HG02981 (cell line): ENCODE data around the gene P2RX1.
"Not testable (repeated sequence)": the region's sequence is repeated elsewhere in the genome, so short reads cannot be mapped to it uniquely, and the experiment has no call there.

ENCODE experiments used
- ATAC-seq: cut with Tn5 transposase; IDR thresholded peaks from one replicate; pipeline ENCODE4 v1.9.1; 2021; ENCODE audit warnings: mild to moderate bottlenecking, moderate library complexity; ENCODE audit not compliant: unreplicated experiment

The P2RX1 gene

DNA sequence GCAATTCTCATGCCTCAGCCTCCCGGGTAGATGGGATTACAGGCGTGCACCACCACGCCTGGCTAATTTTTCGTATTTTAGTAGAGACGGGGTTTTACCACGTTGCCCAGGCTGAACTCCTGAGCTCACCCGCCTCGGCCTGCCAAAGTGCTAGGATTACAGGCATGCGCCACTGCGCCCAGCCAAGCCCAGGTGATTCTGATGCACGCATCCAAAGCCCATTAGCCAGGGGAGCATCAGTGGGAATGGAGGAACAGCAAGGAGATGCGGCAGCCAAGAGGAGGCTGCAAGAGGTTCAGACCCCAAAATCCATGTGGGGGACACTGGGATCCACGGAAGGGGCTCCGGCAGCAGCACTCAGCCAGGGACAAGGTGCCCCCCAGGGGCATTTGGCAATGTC lies 35.9 kb upstream of the P2RX1 start:
- ATAC-seq, result no peak

DNA sequence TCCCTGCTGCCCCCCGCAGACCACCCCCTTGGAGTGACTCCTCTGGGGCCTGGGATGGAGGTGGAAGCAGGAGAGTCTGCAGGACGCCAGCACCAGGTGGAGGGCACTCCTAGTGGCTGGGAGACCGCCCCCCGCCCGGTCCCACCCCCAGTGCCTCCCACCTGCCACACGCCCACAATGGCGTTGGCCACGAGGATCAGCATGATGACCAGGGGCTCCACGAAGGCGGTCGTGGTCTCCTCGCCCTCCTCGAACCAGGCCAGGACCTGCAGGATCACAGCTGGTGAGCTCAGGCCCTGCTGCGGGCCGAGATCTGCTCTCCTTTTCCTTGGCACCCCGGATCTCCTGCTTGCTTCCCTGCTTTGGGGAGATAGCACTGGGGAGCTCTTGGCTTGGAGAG lies 35.2 kb upstream of the P2RX1 start:
- ATAC-seq, result no peak

- no peak for ATAC-seq
These were observed 34.7 kb upstream of the P2RX1 start for GRCh38 chr17:3951003-3951402.

GRCh38 chr17:3950584-3950983 lies 34.3 kb upstream of the P2RX1 start:
- ATAC-seq, result no peak

DNA sequence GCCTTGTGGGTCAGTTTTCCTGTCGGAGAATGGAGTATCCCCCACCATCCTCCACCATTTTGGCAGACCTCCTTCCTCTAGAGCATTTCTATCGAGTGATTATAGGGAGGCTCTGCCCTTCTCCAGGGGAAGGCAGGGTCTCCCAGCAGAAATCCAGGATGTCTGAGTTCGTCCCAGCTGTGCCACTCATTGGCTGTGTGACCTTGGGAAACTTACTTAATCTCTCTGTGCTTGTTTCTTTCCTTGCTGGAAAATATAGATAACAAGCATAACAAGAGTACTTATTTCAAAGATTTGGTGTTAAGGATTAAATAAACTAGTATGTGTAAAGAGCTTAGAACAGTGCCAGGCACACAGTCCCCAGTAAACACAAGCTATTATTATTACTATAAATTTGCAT lies 33.2 kb upstream of the P2RX1 start:
- no peak for ATAC-seq

GRCh38 chr17:3948551-3948950 lies 32.3 kb upstream of the P2RX1 start:
- not testable (repeated sequence) for ATAC-seq

DNA sequence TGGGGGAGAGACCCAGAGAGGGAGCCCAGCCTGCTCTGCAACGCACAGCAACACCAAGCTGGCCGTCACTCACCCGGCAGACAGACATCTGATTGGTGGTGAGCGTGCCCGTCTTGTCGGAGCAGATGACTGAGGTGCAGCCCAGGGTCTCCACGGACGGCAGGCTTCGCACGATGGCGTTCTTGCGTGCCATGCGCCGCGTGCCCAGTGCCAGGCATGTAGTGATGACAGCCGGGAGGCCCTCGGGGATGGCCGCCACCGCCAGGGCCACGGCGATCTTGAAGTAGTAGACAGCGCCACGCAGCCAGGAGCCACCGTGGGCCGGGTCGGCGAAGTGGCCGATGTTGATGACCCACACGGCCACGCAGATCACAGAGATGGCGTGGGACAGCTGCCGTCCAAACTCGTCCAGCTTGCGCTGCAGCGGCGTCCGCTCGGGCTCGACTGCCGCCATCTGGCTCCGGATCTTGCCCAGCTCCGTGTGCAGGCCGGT lies 31.1 kb upstream of the P2RX1 start:
- ATAC-seq, result no peak

DNA sequence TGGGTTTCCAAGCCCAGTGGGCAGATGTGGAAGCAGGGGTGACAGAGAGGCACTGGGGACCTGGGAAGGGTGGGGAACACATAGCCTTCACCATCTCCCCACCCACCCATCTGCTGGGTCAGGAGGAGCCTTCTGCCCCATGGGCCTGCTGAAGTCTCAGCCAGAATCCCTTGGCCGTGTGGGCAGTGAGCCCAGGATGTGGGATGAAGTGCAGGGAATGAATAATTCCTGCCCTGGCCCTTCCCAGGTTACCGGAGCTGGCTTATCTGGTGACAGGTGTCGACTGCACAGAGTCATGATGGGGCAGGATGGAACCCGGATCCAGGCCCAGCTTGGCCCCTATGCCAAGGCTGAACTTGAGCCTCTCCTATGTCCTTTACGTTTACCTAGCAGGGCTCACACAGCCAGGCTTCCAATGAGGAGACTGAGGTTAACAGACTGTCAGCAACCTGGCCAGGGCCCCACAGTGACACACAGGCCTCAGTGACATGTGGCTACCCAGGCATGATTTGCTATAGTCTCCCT lies 30.5 kb upstream of the P2RX1 start:
- ATAC-seq, result no peak

DNA sequence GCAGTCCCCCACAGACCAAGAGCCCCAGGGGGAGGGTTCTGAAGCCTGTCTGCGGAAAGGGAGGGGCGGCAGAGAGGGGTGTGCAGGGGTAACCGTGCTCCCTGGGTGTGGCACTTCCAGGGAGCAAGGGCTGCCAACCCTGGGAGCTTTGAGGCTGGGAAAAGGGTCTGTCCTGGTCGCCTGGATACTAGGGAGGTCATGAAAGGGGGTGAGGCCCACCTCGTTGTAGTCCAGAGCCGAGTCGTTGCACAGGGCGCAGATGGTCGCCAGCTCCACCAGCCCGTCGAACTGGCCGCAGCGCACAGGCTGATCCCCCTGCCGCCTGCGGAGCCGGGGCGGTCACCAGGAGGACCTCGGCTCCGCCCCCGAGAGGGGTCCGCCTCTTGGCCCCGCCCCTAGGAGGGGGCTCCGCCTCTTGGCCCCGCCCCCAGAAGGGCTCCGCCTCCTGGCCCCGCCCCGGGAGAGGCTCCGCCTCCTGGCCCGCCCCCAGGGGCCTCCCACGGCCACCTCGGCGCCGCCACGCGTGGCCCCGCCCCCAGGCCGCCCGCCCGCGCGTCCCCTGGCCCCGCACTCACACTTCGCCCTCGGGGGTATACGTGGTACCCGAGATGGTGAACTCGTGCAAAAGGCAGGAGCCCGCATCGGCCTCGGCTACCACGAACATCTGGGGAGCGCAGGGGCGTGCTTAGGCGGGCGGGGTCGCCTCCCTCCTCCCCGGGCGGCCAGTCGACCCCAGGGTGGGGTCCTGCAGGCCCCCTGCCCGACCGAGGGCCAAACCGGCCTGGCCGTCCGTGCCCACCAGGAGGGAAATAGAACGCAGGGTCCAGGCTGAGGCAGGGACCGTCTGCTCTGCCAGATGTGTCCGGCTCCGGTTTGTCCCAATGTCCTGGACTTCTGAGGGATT lies 28.5 kb upstream of the P2RX1 start:
- no peak for ATAC-seq

DNA sequence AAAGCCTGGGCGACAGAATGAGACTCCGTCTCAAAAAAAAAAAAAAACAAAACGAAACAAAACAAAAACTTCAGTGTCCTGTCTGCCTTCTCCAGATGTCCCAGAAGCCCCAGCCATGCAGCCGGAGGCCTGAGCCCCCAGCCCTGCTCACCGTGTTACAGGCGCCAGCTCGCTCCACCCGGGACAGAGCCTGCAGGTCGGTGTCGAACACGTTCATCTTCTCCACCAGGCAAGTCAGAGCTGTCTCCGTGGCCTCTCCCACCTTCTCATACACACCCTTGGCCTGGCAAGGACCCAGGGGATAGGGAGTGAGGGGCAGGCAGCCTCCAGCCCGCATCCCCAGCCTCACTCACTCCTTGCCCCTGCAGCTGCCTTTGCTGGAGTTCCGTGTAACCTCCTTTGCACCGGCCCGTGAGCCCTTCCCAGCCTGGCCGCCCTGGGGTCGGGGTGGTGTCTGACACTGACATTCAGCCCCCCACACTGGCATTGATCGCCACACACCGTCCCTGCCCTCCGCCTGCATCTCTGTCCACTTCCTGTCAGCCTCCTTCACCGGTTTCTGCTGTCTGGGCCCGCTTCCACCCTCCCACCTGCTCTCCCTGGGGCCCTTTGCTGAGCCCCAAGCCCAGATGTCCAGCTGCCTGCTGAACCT lies 27.1 kb upstream of the P2RX1 start:
- no peak for ATAC-seq

DNA sequence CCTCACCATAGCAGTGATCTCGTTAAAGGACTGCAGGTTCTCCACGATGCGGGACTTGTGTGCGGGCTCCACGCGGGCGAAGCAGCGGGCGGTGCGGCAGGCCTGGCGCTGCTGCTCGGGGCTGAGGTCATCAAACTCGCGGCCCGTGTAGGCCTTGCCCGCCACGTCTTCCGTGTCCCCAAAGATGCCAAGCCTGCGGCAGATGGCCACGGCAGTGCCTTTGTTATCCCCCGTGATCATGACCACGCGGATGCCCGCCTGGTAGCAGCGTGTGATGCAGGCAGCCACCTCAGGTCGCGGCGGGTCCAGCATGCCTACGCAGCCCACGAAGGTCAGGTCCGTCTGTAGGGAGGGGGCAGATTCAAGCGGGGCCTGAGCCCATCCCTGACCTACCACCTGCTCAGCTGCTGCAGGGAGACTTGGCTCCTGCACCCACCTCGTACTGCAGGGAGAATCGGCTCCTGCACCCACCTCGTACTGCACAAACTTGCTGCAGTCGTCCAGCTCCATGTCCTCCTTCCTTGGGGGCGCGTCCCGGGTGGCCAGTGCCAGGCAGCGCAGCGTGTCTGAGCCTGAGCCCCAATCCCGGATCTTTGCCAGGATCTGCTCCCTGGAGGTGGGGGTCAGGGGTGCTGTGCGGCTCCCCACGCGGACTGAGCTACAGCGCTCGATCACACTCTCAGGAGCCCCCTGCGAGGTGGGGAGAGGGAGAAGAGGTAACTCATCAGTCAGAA lies 24.9 kb upstream of the P2RX1 start:
- ATAC-seq, result no peak

GRCh38 chr17:3937359-3937758 lies 21.1 kb upstream of the P2RX1 start:
- no peak for ATAC-seq

DNA sequence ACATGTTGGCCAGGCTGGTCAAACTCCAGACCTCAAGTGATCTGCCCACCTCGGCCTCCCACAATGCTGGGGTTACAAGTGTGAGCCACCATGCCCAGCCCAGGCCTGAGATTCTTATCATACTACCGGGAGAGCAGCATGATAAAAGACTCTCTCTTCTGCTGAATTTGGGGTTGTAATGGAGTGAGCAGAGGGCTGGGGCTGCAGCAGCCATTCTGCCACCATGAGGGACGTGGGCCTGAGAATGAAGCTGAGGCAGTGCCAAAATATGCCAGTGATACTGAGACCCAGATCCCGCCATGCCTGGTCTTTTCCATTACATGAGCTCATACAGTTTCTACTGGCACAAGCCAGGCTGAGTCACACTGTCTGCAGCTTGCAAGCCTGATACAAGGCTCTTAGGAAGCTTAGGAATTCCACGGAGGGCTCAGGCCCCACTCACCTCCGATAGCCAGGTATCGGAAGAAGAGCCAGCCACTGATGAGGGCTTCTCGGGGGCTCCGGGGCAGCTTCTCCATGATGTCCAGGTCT lies 19.6 kb upstream of the P2RX1 start:
- ATAC-seq, result no peak

DNA sequence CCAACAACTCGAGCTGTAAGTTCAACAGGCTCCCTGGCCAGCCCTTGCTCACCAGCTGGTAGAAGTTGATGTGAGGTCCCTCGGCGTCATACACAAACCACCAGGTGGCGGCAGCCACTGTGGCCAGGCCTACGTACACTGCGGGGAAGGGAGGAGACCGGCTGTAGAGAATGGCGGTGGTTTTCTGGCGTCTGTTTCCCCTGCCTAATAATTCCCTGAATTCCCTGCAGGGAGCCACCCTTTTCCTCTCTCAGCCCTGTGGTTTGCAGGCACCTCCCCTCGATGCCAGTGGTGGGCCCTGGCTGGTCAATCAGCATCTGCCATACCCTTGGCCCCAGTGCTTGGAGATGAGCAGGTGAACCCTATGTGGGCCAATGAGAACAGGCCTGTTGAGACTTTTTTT lies 18.9 kb upstream of the P2RX1 start:
- ATAC-seq, result no peak

DNA sequence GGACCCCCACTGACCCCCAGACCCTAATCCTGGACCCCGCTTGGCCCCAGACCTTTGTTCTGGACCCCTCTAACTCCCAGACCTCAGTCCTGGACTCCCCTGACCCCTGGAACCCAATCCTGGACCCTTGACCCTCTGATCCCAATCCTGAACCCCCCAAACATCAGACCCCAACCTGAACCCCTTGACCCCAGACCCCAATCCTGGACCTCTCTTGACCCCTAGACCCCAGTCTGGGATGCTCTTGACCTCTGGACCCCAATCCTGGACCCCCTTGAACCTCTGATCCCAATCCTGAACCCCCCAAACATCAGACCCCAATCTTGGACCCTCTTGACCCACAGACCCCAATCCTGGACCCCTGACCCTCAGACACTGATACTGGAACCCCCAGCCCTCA lies 13.5 kb upstream of the P2RX1 start:
- no peak for ATAC-seq

DNA sequence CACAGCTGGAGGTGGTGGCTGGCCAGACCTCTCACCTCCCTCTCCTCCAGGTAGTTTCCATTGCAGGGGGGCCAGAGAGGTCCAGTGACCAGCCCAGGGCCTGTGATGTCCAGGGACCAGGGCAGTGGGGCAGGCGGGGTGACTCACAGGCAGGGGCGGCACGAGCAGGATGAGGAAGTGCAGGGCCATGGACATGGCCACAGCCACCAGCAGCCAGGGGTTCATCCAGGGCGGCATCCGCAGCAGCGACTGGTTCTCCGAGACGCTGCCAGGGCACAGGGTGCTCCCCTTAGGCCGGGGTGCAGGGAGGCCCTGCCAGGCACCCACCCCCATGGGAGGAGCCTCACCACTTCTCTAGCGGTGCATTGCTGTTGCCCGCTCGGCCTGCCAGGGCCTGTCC lies 12.9 kb upstream of the P2RX1 start:
- no peak for ATAC-seq

DNA sequence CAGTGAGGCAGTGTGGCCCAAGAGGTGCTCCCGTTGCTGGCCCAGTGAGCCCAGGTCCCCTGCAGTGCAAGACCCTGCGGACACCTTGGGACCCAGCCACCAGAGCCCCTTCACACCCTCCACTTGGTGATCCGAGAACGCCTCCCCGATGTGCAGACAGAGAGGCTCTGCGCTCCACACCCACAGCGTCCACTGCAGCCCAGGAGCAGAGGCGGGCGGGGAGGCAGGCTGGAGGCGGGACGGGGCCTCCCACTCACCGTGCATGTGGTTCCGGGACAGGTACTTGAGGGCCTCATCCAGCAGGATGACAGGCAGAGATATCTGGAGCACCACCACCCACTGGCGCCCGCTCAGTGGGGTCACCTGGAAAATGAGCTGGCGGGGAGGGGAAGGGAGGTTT lies 12.1 kb upstream of the P2RX1 start:
- no peak for ATAC-seq

GRCh38 chr17:3927628-3928340 lies 11.5 kb upstream of the P2RX1 start:
- ATAC-seq, result no peak

GRCh38 chr17:3926860-3927627 lies 10.8 kb upstream of the P2RX1 start:
- no peak for ATAC-seq
